Erythroblast (primary cell): ENCODE results near the gene RALGAPA1.

Experiments
- GATA1 ChIP-seq: IDR thresholded peaks from 2 replicates; pipeline ENCODE4 v1.6.1; 2011; ENCODE audit warnings: low read depth, mild to moderate bottlenecking, control low read depth, low read length, moderate library complexity
- POLR2A ChIP-seq: IDR thresholded peaks from 2 replicates; pipeline ENCODE4 v1.6.1; 2011; ENCODE audit warnings: mild to moderate bottlenecking, low read length

- TF ChIP-seq POLR2A (no peak), GATA1 (no peak)
Measured at GRCh38 chr14:35825968-35826217, 16.8 kb upstream of the RALGAPA1 start.
